HG03378 (cell line): ENCODE measurements around the gene ADAMTS4.

ENCODE experiments used
- ATAC-seq: cut with Tn5 transposase; IDR thresholded peaks from one replicate; pipeline ENCODE4 v1.9.1; 2021; ENCODE audit warnings: mild to moderate bottlenecking, moderate library complexity; ENCODE audit not compliant: unreplicated experiment

ADAMTS4 gene

DNA sequence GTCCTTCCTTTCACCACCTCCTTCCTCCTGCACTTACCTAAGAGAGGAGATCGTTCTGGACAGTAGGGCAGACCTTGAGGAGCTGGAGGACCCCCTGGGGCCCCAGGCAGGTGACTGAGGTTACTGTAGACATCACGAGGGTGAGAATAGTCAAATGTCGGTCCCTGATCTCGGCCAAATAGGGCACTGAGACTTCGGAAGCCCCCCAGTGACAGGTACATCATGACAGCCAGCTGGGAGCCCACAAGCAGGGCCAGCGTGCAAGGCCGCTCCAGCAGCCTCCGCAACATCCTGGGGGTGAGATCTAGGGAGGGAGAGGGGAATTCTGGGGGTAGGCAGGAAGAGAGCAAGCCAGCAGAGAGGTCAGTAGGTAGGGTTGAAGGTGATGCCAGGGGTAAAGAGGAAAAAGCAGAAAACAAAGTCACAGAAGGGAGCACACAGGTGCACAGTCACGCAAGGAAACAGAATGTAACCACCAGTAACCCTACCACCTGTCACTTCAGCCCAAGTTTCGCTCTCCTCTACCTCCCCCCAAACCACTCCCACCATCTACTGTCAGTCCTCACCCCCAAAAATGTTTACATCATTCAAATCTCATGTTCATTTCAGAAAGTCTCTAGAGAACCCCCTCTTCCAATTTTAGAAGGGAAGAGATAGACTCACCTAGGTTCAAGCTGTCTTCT, 22.9 kb downstream of the ADAMTS4 start:
- no peak for ATAC-seq

GRCh38 chr1:161174911-161175310, 23.9 kb downstream of the ADAMTS4 start:
- ATAC-seq: no peak

DNA sequence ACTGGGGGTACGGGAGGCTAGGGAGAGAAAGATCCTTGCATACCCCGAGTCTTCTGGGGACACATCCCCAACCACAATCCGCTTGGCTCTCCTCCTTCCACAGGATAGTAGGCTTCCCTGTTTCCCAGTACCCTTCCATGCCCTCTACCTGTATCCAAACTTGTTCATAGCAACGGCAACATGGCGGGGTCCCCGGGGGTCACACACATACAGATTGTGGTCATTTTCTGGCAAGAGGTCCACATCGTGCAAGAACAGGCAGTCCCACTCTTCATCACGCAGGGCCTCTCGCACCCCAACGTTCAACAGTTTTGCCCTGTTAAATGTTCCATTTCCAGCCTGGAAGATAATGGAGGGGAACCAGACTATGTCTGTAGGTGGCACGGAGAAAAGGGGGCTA, 25.1 kb downstream of the ADAMTS4 start:
- no peak for ATAC-seq

DNA sequence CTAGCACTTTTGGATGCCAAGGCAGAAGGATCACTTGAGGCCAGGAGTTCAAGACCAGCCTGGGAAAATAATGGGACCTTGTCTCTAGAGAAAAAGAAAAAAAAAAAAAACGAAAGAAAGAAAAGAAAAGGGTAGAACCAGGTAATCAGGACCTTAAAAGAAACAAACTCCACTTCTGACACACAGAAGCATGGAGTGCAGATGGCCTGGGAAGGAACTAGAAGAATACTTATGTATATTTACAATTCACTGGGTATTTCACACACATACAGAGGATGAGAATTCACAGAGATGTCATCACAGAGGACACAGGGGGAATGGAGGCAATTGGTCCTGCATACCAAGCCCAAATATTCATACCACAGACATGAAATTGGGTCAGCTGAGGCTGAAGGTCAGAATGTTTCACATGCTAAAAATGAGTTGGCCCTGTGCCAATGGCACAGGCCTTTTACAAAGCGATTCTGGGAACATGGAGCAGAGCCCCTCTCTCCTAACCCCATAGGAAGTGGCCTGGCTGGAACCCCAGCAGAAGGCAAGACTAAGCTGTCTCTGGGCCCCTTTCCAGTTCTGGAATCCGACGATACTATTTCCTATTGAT, 26.0 kb downstream of the ADAMTS4 start:
- ATAC-seq: no peak

GRCh38 chr1:161172349-161172748, 26.5 kb downstream of the ADAMTS4 start:
- ATAC-seq: no peak

DNA sequence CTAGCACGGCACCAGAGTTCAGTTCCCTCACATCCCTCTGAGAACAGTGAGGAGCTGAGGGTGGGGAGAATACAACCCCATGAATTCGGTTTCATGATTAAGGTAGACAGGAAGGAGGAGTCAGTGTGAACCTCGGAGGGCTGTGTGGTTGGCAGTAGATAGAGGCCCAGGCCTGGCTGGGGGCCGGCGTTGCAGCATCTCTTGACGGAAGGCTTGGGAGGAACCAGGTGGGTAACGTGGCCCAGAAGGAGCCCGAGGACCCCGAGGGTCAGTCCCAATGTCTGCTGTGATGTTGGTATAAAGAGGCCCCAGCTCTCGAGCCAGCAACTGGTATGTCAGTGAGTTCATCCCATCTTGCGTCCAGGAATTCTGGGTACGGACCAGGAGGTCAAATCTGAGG, 27.2 kb downstream of the ADAMTS4 start:
- no peak for ATAC-seq

DNA sequence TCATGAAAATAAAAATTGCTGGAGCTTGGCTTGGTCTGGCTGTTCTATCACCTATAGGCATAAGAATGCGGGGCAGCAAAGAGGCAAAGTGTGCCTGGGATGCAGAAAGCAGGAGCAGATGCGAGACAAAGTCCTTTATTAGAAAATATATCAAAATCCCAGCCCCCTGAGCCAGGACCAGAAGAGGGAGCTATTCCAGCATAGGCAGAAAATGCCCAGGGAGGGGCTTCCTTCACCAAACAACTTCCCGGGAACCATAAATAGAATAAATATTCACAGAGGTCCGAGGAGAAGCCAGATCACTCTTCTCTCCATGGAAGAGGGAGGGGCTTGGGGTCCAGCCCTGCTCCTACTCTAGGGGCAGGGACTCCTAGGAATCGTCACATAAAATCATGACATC, 27.7 kb downstream of the ADAMTS4 start:
- ATAC-seq: no peak

DNA sequence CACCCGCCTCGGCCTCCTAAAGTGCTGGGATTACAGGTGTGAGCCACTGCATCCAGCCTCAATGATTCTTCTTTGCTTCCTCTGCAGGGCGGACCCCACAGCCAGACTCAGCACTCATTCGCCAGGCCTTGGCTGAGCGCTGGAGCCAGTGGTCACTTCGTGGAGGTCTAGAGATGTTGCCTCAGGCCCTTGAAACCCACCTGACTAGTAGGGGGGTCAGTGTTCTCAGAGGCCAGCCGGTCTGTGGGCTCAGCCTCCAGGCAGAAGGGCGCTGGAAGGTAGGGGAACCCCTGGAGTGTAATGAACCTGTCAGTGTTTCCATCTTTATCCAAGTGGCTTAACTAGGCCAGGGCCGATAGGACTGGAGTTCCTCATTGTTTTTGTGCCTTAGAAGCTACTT, 29.9 kb downstream of the ADAMTS4 start:
- no peak for ATAC-seq

GRCh38 chr1:161166669-161167548, 31.9 kb downstream of the ADAMTS4 start:
- no peak for ATAC-seq

DNA sequence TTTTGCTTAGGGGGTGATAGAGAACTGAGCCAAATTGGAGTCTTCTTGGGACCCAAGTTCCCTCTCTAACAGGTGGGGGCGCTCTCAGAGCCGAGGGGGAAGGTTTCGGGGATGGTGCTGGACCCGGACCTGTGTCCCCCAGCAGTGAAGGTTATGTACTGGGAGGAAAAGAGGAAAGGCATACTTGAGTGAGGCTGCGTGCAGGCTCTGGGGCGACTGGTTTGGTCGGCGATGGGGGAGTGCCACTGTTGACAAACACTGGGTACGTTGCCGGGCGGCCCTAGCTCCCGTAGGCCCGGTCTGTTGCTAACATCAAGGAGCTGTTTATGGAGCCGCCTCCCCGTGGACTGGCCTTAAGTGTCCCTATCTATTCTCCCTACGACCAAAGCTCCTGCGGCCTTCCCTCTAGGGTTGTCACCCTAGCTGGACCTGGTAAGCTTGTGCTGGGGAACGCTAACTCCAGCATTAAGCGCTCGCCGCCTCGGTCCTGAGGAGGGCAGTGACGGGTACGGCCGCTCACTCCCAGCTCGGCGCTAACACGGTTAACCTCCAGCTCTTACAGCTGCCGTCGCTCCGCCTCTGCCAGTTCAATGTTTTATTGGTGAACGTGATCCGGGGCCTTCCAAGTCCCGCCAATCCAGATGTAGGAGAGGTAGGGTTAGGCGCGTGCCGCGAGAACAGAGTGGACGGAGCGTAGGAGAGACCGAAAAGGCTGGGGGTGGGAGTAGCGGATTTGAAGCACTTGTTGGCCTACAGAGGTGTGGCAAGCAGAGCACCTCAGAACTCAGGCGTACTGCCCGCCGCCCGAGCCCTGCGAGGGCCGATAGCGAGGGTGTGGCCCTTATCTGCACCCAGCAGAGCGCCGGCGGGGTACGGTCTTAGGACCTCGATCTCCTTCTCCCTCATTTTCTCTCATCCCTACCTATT, 32.8 kb downstream of the ADAMTS4 start, which contains the start of gene PPOX:
TSS of gene PPOX (plus strand) at position 685 of the 927 bp plus-strand sequence. CDS start 422 bp downstream, outside the sequence.
- peak; percentile 90 for ATAC-seq

GRCh38 chr1:161164901-161165610, 33.8 kb downstream of the ADAMTS4 start:
- ATAC-seq: no peak

DNA sequence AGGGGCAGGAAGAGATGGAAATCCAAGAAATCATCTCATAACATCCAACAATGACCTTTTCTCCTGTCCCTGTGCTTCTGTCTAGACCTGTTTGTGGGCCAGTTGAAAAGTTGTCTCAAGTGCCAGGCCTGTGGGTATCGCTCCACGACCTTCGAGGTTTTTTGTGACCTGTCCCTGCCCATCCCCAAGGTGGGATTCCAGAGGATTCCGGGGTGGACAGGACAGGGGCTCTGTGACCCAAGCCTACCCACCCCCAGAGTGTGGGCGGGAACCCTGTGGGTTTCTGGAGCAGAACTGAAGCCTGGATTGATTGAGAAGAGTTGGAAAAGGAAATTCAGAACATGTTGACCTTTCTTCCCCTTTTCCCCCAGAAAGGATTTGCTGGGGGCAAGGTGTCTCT, 35.1 kb downstream of the ADAMTS4 start:
- no peak for ATAC-seq

GRCh38 chr1:161162806-161163205, 36.0 kb downstream of the ADAMTS4 start:
- ATAC-seq: no peak

GRCh38 chr1:161162052-161162451, 36.8 kb downstream of the ADAMTS4 start:
- ATAC-seq: no peak

DNA sequence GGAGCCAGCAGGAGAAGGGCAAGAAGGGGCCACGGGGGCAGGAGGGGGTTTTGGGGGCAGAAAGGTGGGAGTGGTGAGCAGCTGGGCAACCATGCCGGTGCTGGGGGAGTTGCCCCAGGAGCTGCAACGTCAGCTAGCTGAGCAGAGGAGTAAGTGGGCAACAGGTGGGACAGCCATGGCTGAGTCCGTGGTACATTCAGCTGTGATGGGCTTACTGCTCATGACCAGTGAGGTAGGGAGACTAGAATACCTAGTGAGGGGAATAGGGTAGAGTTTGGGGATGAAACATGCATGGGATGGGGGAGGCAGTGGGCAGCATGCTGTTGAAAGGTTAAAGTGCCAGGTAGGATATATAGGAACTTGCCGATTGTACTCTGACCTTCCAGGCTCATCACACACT, 37.2 kb downstream of the ADAMTS4 start:
- no peak for ATAC-seq

- no peak for ATAC-seq
Measured at GRCh38 chr1:161160671-161161145, 38.1 kb downstream of the ADAMTS4 start.

DNA sequence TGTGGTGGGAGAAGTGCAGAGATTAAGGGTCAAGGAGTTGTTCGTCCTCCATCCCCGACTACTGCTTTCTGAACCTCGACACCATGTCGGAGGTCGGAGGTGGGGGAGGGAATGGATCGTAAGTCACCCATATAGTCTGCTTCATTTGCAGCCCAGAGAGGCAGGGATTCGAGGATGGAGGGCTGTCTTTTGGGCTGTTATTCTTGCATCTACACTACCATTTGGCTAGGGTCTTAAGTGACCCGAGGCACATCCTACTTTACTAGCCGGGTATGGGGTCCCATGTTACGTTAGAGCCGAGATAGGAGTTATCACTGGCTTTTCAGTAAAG, 39.0 kb downstream of the ADAMTS4 start:
- ATAC-seq: no peak

DNA sequence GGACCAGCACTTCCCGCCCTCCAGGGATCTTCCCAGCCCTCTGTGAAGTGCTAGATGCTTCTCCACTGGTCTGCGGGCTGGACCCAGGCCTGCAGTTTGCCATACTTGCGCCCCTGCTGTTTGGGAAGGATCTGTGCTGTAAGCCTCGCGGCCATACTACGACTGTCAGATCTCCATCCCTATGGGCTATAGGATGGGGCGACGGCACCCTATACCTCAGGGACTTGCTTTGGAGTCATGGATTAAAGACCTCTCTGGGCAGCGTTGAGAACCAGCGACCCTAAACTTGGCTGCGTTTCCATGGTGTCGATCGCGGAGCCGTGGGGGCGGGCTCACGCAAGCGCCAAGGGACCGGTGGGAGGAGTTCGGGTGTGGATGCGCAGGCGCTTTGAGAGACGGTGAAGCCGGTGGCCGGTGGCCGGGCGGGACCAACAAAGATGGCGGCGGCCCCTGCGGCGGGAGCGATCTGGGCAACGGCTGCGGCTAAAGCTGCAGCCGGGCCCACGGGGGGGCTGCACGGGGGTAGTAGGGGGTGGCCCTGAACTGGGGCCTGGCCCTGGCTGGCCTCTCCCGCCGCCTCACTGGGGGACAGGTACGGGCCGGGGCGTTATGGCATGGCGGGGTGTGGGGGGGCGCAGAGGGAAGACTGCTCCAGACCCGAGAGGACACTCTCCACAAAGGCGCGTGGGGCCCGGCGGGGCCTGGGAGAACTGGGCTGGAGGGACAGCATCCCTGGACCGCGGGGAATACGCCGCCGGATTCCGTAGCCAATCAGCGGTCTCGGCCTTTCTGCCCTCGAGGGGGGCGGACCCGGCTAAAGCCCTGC, 39.6 kb downstream of the ADAMTS4 start, which contains the start of gene USP21:
TSS of gene USP21 (plus strand) at position 414 of the 826 bp plus-strand sequence. CDS start 1,141 bp downstream, outside the sequence.
- peak; percentile 64 for ATAC-seq
